ENCODE data around the gene KMT5B.

KMT5B gene

DNA sequence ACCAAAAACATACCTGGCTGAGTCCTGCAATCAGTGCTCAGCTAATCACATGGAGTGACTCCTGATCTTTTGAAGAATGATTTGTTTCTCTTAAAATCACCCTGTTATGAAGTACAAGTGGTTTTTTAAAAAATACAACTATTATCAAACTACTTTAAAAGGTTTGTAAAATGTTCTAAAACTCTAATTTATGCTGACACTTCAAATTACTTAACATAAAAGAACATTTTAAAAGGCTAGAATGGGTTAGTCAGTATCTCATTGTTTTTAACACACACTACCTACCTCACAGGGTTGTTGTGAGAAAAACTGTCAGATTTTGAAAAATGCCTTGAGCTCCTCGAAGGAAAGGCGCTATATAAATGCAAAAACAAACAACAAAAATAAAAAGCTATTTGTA lies 33.2 kb downstream of the KMT5B start:
- no peak for DNase-seq (ENCODE audit: low spot score)

DNA sequence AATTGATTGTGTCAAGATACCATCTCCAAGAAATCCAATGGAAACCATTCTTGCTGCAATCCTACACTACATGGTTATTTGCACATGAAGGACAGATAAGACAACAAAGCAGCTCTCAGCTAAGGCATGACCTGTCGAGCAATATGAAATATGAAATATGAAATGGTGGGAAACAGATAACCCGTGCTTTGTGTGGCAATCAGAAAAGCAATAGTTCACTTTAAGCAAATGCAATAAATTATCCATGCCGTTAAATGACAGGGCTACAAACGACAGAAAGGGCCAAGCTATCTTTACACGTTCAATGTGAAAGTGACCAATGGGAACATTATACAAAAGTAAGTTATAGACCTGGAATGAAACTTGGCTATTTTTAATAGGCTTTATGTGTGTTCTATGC lies 35.2 kb downstream of the KMT5B start:
- no peak for DNase-seq (ENCODE audit: low spot score)

DNA sequence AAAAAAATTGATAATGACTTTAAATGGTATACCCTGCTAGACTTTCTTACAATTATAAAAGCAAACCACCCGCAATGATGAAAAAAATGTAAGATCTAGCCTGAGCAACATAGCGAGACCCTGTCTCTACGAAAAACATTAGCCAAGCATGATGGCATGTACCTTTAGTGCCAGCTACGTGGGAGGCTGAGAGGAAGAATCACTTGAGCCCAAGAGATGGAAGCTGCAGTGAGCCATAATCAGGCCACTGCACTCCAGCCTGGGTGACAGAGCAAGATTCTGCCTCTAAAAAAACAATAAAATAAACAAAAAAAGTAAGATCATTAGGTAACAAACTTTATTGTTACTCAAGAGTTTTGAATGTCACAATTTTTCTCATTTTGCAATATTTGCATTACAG lies 39.2 kb downstream of the KMT5B start:
- DNase-seq (ENCODE audit: low spot score) = no peak

DNA sequence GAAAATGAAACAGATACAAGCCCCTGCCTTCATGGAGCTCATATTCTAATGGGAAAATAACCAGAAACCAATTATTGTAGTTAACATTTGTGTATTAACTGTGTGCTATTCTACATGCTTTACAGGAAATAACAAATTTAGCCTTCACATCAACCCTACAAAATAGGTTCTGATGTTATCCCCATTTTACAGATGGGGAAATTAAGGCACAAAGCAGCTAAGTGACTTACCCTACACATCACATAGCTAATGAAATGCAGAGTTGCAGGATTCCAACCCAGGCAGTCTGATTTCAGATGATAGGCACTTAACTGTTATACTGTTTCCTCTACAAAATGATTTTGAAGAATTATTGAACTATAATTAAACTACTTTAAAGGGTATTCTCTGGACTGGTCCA lies 43.7 kb downstream of the KMT5B start:
- no peak for DNase-seq (ENCODE audit: low spot score)

DNA sequence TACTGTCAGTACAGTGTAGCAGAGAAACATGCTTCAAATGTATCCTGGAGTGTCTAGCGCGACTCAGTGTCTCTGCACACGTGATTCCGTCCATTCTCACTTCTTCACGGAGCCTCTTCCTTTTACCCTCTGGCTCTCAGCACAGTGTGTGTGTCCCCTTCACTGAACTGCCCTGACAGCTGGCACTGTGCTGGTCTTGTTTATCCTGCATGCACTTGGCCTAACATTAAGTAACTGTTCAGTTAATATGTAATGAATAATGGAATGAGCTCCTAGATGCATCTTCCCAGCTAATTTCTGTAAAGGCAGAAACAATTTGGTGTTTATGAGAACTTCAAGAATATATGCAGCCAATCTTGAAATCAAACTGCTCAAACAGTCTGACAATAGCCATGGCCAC lies 44.4 kb downstream of the KMT5B start:
- DNase-seq (ENCODE audit: low spot score) = no peak

DNA sequence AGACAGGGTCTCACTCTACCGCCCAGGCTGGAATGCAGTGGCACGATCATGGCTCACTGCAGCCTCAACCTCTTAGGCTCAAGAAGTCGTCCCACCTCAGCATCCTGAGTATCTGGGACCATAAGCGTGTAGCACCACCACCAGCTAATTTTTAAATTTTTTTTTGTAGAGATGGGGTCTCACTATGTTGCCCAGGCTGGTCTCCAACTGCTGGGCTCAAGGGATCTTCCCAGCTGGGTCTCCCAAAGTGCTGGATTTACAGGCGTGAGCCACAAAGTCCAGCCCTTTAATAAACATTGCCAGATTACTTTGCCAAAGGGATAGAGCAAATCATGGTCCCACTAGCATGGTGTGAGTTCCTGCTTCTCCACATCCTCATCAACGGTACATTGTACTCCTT lies 45.6 kb downstream of the KMT5B start:
- no peak for DNase-seq (ENCODE audit: low spot score)

DNA sequence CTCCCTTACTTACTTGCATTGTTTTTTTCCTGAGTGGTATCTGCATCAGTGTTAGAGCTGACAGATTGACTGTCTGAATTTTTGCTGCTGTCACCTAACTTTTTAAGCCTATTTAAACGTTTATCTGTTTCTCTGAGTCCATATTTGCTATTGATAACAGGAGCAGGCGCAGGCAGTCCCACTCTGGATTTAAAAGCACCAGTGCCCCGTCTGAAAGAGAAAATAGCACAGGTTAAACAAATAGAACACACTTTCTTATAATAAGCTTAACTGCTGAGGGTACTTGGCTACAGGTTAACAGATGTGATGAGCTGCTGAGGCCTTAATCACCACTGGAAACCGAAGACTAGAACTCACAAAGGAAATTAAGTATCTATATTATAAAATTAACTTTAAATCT lies 46.1 kb downstream of the KMT5B start:
- no peak for DNase-seq (ENCODE audit: low spot score)

DNA sequence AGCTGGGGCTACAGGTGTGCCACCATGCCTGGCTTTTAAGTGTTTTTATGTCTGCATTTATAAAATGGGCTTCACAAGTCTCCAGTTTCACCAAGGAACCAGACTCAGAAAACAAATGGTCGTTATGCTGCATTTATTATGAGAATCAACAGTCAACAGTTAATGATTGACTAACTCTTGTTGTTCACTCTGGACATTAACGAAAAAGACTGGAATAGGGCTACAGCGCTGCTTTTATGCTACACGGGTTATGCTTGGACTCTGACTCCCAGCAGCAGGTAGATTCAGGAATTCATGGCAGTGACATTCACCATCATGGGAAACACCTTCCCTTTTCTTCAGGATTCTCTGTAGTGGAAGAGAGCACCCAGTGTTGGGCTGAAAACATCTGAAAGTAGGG lies 47.5 kb downstream of the KMT5B start:
- no peak for DNase-seq (ENCODE audit: low spot score)

DNA sequence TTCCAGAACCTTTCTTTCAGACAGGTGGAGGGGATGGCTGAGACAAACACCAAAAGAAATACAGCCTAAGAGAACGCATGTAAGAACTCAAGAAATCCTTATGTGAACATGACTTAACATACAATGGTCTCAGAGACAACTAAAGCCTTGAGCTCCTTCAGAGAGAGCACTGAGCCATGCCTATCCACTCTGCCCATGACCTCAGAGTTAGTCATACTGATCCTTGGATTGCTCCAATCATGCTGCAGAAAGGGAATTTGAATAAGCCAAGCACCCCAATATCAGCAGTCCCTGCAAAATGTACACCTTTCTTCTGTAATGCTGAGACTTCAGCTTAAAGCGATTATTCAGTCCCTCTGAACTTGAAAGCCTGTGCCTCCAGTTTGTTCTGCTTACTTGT lies 48.7 kb downstream of the KMT5B start:
- no peak for DNase-seq (ENCODE audit: low spot score)

DNA sequence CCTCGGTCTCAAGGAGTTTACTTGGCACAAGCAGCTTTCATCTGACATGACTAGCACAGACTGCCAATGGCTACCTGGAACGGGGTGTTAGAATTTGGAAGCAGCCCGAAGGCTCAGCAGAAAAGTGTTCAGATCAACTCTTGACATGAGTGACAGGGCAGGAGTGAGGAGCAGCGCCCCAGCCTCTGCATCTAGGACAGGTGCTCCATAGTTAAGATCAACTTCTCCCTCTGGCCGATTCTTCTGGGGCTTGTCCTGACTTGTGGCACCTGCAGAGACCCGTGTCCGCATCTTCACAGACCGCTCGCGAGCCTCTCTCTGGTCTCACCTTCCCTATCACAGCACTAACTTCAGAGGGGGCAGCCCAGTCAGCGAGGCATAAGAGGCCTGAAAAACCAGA lies 49.4 kb downstream of the KMT5B start:
- DNase-seq (ENCODE audit: low spot score) = no peak

DNA sequence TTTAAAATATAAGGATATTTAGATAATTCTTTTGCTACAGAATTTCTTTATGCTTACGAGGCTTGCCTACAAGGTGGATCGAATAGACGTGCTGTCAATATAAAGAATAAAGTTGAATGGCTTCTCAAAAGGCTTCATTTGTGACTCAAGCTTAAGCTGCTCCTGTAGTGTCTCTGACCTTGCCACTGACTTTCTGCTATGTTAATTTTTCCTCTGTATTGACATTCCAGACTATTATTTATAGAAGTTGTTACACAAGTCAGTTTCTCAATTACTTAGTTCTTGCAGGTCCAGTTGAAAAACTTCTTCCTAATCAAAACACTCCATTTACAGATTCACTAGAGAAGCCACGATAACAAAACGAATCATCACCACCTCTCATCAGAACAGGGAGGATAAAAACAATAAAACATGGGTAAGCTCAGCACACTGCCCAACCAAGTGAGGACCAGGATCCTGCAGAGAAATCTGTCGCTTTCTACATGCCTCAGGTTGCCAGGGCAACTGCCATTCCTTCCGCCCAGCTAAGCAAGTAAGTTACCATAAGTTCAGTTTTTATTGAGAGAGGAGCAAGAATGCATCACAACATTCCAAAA lies 52.9 kb downstream of the KMT5B start:
- no peak for DNase-seq (ENCODE audit: low spot score)

DNA sequence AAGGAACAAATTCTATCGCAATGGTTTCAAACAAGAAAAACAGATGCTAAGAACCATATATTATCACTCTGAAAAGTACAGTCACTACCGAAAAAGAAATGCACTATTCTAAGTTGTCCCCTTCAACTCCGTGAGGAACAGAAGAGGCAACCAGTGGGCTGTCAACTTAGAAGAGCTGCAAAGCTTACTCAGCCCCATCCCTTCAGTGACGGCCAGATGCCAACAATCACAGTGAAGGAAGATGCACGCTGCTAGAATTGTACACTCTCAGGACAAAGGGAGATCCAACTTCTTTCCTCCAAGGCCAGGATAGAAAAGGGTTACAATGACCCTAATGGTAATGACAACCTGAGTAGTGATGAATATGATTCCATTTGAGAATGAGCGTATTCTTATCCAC lies 53.4 kb downstream of the KMT5B start:
- no peak for DNase-seq (ENCODE audit: low spot score)

DNA sequence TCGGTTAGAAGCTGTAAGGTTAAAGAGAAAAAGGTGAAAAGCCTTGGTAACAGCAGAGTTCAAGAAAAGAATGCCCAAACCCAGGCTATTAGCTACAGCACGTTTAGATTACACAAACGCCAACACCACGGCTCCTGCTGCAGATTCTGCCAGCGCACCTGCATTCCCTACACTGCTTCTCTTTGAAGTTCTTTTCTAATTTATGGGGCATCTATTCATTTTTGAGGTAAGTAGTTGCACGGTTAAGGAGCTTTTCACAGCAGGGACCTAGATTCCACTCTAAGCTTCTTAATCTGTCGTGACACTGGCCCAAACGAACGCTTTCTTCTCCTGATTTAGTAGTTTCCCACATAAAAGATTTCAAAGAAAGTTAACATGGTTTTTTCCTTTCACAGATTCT lies 53.9 kb downstream of the KMT5B start:
- no peak for DNase-seq (ENCODE audit: low spot score)

DNA sequence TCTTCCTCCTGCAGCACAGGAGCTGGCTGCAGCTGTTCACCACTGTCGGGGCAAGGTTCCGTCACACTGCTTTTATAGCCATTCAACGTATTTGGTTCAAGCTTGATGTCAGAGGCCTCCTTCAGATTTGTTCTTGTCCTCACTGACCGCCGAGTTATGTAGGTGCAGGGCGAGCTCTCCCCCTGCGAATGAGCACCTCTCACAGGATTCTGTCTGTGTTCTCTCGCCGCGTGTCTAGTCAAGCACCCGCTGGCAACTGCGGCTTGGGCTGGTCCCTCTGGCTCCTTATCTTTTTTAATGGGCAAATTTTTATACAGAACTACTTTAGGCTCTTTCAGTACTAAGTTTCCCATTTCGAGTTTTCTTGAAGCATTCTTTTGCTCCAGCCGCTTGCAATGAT lies 54.5 kb downstream of the KMT5B start:
- no peak for DNase-seq (ENCODE audit: low spot score)

DNA sequence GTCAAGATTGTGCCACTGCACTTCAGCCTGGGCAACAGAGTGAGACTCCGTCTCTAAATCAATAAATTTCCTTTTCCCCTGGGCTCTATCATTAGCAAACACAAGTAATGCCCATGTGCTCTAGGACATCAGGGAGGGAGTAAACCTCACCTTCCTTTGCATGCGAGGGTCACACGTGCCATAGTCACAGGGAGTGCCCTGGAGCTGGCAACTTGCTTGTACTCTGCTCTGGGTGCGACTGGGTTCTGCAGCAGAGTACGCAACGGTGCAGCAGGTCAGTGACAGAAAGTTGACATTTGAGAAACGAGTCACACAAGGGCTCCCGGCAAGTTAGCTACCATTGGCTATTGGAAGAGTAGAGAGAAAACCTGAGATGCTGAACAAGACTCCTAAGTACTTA lies 59.4 kb downstream of the KMT5B start:
- no peak for DNase-seq (ENCODE audit: low spot score)

DNA sequence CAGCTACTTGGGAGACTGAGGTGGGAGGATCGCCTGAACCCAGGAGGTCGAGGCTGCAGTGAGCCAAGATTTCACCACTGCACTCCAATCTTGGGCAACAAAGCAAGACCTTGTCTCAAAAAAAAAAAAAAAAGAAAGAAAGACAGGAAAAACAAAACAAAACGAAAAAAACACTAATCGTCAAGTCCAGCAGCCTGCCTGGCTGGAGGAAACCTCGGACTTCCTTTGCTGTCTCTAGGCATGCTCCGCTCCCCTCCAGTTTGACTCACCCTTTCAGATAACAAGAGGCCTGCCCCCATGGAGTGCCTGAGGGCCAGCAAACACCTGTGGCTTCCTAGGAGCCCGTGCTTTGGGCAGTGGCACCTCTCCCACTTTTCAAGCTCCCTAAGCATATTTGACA lies 63.1 kb downstream of the KMT5B start:
- peak; percentile 71 for DNase-seq (ENCODE audit: low spot score)

DNA sequence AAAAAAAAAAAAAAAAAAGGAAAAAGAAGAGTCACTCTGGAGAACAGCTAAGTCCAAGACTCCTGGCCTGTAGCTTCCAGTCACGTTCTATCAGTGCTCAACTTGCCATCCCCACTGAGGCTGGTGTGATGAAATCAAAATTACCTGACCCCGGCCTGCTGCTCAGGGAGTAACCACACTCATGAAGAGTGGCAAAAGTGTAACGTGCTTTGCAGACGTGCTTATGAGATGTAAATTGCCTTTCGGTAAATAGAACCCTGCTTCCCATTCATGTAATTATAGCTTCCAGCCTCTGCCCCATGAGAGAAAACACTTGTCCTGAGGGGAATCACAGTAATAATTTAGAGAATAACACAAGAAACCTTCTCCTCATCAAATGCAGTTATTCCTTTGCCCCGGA lies 63.7 kb downstream of the KMT5B start:
- DNase-seq (ENCODE audit: low spot score) = no peak

DNA sequence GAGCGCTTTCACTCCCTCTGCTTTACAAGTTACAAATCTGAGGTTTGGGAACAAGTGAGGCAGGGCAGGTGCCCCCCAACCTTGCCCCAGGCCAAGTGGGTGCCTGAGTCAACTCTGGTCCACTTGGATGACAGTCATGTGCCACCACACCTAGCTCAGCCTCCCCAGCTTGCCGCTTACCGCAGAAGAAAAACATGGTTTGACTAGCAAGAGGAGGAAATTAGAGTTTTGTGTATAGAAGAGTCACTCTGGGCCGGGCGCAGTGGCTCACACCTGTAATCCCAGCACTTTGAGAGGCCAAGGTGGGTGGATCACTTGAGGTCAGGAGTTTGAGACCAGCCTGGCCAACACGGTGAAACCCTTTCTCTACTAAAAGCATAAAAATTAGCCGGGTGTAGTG lies 64.2 kb downstream of the KMT5B start:
- DNase-seq (ENCODE audit: low spot score) = no peak

DNA sequence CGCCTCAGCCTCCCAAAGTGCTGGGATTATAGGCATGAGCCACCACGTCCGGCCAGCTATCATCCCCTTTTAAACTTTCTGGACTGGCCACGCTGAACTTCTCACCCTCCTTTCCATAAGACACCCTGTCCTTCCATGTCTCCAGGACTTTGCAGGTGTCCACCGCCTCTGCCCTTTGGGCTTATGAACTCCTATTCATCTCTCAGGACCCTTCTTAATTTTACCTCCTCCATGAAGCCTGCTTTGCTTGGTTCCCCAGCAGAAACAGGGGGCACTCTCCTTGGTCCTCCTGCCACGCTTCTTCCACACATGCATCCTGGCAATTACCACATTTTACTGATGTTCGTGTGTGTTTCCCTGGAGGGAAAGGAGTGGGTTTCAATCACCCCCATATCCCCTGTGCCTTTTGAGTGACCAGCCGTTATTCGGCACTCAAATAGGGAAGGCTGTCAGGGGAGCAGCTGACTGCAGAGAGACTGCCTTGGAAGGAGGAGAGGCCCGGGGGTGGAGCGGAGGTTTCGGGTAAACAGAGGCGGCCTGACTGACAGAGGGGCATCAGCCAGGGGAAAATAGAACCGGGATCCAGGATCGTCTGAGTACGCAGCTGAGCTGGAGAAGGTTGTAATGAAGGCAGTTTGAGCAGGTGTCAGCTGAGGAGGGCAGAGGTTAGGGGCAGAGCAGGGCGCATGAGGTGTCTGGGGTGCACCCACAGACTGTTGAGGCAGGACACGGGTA lies 64.9 kb downstream of the KMT5B start:
- no peak for DNase-seq (ENCODE audit: low spot score)

DNA sequence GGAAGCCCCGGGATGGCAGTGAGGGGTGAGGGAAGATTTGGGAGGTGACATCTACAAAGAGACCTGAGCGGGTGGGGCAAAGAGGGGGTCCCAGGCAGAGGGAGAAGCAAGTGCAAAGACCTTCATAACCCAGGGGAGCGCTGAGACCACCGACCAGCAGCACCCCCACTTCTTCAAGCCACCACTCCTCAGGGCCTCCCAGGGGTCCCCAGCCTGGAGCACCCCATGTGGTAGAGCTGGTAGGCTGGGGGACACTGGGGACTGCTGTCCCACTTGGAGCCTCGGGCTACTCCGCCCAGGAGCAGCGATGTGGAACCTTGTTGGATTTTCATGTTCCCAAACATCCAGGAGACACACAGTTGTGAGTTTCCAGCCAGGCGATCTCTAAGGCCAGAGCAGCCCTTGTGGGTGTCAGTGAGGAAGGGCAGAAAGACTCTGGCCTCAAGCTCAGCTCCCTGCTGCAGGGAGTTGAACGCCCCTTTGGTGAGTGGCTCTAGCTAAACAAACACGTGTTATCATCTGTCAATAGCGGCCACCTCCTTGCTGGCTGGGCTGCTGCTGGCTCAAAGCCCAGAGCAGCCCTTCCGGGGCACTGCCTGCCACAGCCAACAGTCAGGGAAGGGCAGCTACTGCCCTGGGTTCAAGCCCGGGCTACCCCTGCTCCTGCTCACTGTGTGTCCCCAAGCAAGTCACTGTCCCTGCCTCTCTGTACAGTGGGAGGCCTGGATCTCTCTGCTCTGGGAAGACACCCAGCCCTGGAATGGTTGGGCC lies 66.2 kb downstream of the KMT5B start:
- peak; percentile 84 for DNase-seq (ENCODE audit: low spot score)

DNA sequence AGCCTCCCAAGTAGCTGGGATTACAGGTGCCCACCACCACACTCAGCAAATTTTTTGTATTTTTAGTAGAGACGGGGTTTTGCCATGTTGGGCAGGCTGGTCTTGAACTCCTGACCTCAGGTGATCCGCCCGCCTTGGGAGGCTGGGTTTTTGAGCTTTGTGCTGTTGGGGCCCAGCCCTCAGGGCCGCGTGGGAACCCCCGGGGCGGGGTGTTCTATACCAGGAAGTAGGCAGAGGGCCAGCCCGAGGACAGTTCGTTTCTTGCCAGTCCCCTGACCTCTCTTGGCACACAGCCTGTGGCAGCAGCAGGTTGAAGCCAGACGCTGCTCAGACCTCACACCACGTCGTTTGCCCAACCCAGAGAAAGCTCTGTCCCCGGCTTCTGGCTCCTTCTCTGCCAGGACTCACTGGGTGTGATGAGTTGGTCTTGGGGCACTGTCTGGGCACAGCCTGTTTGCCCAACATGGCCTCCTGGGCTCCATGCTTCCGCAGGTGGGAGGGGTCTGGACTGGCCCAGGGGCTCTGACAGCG lies 67.0 kb downstream of the KMT5B start:
- peak; percentile 93 for DNase-seq (ENCODE audit: low spot score)

DNA sequence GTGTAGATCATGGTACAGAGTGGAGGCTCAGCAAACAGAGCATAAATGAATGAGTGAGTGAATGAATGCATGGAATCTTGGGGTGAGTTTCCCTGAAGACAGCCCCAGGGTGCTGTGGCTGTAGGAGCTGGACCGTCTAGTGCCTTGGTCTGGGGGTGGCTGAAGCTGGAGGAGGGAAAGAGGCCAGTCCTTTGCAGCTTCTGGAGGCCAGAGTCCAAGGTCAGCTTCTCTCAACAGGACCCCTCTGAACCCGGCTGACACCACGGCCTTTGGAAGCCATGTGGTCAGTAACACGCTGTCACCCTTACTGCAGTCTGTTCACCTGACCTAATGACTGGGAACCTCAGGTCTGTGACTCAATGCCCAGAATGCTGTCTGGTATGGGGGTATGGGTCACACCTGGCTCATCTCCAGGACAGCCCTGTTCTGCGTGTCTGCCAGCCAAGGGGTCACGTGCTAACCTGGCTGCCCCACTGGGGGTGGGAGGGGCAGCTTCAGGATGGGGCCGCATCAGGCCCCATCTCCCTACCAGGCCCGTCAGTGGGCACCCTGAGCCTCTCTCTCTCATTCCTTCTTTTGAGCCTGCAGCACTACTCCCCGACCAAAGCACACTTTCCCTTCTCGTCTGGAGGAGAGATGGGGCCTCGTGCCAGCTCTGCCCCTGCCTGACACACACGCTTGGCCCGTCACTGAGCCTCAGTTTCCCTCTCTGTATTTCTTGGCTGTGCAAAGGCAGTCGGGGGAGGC lies 67.8 kb downstream of the KMT5B start:
- DNase-seq (ENCODE audit: low spot score) = no peak

DNA sequence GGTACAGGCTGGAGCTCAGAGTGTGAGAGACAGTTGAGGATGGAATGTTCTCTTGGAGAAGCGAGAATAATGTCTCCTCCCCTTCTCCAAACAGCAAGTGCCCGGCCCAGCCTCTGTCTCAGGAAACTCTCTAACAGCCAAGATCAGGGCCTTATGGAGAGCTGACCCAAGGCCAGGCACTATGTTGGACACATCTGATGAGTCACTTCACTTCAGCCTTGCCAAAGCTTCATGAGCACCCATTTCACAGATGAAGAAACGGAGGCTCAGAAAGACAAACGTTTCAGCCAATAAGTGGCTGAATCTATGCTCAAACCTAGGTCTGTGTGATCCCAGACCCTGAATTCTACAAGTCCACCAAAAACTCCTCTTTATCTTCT lies 69.8 kb downstream of the KMT5B start:
- no peak for DNase-seq (ENCODE audit: low spot score)
